HCT116 (cell line): ENCODE results near the gene GNPTG. TPM values are rescaled to one million over a fixed set of nuclear protein-coding genes. Genes with fewer than 3 reads are reported as not detected.

Source experiments
- total RNA-seq: library from RNA; stranded (reverse); gene quantifications from one replicate; pipeline ENCODE4 v1.2.1, GENCODE V29; 2021; ENCODE audit not compliant: unreplicated experiment

Gene GNPTG
- total RNA-seq, 1 experiment from 2014 or later = 35.2 TPM

Other genes with a start within 250 kb of the GNPTG start
- 24.3 TPM for gene CACNA1H, start 198.8 kb upstream of the GNPTG start, total RNA-seq
- gene TPSG1, start 126.7 kb upstream of the GNPTG start, total RNA-seq = not detected
- not detected for gene TPSB2, start 121.7 kb upstream of the GNPTG start, total RNA-seq
- gene TPSAB1, start 111.2 kb upstream of the GNPTG start, total RNA-seq = 0.25 TPM
- gene TPSD1, start 95.9 kb upstream of the GNPTG start, total RNA-seq = not detected
- 212 TPM for gene UBE2I, start 42.3 kb upstream of the GNPTG start, total RNA-seq
- gene BAIAP3, start 18.3 kb upstream of the GNPTG start, total RNA-seq = 44.7 TPM
- 52.7 TPM for gene TSR3, start 53 bp upstream of the GNPTG start, total RNA-seq
- 24.9 TPM for gene UNKL, start 62.8 kb downstream of the GNPTG start, total RNA-seq
- 22.6 TPM for gene UQCC4, start 68.8 kb downstream of the GNPTG start, total RNA-seq
- gene PERCC1, start 79.1 kb downstream of the GNPTG start, total RNA-seq = not detected
- 1.7 TPM for gene CCDC154, start 92.6 kb downstream of the GNPTG start, total RNA-seq
- 64.0 TPM for gene CLCN7, start 123.1 kb downstream of the GNPTG start, total RNA-seq
- not detected for gene PTX4, start 137.0 kb downstream of the GNPTG start, total RNA-seq
- 74.3 TPM for gene TELO2, start 141.4 kb downstream of the GNPTG start, total RNA-seq
- 0.22 TPM for gene TMEM204, start 181.7 kb downstream of the GNPTG start, total RNA-seq